GM21825 (cell line): ENCODE data around the gene BLVRA.

Source experiments
- ATAC-seq: cut with Tn5 transposase; IDR thresholded peaks from one replicate; pipeline ENCODE4 v1.9.1; 2021; ENCODE audit warnings: mild to moderate bottlenecking, moderate library complexity; ENCODE audit not compliant: unreplicated experiment

The BLVRA gene

DNA sequence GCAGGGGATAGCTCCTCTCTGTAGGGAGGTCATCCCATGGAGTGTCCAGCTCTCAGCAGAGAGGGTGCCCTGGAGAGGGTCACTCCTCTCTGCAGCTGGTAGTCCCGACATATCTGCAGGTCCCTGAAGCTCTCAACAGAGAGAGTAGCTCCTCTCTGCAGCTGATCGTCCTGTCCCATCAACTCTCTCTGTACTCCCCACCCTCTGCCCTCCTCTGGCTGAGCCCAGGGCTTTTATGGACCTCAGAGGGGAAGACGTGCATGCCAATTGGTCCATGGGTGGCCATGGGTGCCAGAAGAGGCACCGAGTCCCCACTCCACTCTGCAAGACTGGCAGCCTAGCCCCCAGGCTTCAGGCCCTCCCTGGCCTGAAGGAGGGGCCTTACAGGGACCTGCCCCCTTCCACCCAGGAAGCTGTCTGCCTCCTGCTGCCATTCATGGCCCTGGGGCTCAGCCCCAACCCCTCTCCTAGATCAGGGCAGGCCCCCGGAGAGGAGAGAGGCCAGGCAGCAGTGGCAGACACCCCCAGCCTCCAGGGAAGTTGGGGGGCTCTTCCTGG, 9.0 kb upstream of the BLVRA start:
- ATAC-seq = no peak

DNA sequence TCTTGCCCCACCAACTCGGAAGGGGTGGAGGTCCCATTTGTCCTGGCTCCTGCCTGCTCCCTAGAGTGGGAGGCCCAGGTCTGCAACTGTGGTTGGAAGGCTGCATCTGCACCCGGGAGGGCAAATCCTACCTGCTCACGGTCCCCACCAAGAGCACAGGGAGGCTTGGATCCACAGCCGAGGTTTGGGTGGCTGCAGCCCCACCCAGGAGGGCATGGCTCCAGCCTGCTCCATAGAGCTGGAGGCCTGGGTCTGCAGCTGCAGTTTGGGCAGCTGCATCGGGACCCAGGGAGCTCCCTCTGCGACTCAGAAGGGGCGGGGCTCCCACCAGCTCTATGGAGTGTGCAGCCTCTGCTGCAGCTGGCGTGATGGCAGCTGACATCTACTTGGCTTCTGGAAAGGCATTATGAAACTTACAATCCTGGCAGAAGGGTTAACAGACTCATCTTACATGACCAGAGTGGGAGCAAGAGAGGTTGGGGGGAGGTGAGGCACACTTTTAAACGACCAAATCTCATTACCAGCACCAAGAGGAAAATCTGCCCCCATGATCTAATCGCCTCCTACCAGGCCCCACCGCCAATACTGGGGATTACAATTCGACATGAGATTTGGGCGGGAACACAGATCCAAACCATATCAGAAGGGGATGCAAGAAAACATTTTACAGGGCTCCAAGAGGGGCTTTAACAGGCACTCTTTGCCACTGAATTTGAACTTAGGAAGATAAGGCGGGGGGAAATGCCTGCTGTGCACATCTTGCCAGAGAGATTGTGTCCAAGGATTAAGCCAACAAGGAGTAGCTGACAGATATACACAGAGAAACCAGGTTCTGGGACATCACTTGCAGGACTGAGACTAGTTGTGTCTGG, 8.2 kb upstream of the BLVRA start:
- ATAC-seq = no peak

- ATAC-seq = no peak
Measured at GRCh38 chr7:43752411-43752810, 6.1 kb upstream of the BLVRA start.

- no peak for ATAC-seq
Measured at GRCh38 chr7:43753271-43753810, 5.1 kb upstream of the BLVRA start.

DNA sequence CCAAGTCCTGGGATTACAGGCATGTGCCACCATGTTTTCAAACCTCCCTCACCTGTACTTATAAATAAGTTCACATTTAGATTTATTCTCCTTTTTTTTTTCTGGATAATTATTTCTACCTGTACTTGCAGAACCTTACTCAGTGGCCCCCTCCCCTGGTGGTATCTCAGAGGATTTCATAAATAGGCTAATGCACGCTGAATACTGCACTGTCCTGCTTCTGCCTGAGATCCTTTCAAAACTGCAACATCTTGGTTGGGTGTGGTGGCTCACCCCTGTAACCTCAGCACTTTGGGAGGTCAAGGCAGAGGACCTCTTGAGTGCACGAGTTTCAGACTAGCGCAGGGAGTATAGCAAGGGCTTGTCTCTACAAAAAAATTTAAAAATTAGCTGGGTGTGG, 4.6 kb upstream of the BLVRA start:
- no peak for ATAC-seq

- ATAC-seq = no peak
Measured at GRCh38 chr7:43754596-43754995, 3.9 kb upstream of the BLVRA start.

- ATAC-seq = peak; percentile 30
Measured at GRCh38 chr7:43756368-43757072, 2.0 kb upstream of the BLVRA start.

DNA sequence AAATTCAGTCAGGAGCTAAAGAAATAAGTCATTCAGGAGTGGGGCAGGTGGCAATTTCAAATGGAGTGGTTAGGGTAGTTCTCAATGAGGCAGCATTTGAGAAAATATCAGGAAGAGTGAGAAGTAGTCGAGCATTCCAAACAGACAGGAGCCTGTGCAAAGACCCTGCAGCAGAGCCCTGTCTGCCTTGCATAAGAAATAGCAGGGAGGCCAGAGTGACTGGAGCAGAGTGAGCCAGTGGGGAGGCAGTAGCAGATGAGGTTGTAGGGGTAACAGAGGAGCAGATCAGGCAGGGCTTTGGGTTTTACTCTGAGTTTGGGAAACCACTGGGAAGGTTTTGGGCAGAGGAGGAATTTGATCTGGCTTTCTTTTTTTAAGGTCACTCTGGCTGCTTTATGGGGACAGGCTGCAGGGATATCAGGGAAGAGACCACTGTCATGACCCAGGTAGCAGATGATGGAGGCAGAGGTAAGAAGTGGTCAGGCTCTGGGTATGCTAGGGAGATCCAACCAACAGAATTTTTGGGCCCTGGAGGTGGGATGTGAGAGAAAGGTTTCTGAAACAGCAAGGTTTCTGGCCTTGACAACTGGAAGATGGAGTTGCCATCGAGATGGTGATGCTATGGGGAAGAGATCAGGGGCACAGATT, 1.3 kb upstream of the BLVRA start:
- ATAC-seq = no peak

DNA sequence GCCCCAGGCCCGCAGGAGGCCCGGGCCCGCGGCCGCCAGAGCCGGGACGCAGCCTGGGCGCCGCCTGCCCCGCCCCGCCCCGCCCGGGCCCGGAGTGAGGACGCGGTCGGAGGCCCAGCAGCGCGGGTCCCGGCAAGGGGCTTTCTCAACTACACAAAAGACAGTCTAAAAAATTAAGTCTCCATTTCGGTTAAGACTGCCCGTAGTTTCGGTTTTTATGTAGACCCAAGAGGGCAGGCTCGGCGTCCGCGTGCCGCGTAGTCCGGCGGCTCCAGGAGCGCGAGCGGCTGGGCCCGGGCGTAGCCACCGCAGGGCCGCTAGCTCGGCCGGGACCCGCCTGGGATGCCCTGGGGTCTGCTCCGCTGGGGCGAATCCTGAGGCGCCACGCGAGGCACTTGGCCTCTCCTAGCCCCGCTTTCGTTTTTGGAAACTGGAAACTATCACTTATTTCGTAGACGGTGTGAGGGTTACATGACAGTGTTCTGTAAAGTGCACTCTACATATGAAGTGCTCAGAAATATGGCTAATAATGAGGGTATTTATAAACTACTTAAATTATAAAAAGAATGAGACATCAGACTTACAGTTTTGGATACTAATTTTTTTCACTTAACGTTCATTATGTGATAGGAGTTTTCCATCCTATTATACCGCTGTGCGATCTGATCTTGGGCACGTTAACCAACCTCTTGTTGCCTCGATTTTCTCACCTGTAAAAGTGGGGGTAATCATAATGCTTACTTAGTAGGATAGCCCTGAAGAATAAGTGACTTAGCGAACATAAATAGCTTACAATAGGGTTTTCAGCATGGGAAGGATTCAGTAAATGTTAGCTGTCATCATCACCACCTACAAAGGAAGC, 573 bp downstream of the BLVRA start:
- ATAC-seq = peak; percentile 48

- no peak for ATAC-seq
Measured at GRCh38 chr7:43760861-43761260, 2.4 kb downstream of the BLVRA start.

- ATAC-seq = no peak
Measured at GRCh38 chr7:43761382-43761781, 2.9 kb downstream of the BLVRA start.

DNA sequence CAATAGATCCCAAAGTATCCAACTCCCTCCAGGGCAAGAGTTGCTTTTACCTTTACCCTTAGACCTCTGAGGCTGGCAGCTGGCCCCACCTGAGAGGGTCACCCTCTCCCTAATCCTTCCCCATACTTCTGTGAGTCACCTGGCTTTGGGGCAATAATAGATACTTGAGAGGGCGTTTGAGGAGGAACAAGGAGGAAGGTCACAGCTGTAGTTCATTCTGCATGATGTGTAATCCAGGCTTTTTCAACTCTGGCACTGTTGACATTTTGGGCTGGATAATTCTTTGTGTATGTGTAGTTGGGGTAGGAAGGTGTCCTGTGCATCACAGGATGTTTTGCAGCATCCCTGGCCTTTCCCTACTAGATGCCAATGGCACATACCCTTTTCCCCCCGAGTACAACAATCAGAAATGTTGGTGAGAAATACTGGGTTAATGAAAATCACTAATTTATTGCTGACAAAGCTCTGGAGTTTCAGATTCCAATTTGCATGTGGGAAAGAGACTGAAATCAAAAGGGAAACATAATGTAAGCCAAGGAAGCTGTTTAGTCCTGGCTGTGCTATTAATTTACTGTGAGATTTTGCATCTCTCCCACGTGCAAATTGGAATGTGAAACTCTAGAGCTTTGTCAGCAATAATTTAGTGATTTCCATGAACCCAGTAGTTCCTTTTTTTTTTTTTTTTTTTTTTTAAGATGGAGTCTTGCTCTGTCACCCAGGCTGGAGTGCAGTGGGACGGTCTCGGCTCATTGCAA, 3.6 kb downstream of the BLVRA start:
- ATAC-seq = no peak

DNA sequence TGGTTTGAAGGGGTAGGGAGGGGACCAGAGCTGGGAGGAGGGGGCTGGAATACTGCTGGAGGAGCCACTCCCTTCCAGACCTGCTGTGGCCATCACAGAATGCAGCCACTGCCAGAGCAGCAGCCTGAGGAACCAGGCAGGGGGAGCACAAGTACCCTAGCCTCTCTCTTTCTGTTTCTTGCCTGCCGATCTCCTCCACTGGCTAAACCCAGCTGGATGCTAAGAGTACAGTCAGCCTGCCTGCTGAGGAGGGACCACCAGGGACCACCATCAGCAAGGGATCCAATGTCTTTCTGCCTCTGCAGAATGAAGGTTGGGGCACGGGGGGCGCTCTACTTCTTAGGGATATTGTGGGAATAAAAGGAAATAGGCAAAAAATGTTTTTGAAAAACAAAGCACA, 4.7 kb downstream of the BLVRA start:
- ATAC-seq = no peak

GRCh38 chr7:43764039-43764761, 5.7 kb downstream of the BLVRA start:
- peak; percentile 46 for ATAC-seq

DNA sequence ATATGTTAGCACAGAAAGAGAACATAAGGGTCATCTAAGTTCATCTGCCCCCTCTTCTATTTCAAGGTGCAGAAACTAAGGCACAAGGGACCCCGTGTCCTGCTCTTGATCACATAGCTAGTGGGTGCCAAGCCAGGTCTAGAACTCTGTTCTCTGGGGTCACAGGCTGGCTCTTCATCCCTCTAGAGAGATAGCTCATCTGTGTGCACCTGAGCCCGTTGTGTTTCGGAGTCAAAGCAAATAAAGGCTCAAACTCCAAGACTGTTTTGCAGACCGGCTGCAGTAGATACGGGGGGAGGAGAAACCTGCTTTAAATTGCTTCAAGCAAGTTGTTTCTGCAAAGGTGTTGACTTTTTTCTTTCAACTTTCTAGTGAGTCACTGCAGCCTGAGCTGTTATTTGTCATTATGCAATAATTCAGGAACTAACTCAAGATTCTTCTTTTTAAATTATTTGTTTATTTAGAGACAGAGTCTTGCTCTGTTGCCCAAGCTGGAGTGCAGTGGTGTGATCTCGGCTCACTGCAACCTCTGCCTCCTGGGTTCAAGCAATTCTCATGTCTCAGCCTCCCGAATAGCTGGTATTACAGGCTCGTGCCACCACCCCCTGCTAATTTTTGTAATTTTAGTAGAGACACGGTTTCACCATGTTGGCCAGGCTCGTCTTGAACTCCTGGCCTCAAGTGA, 6.5 kb downstream of the BLVRA start:
- ATAC-seq = no peak

DNA sequence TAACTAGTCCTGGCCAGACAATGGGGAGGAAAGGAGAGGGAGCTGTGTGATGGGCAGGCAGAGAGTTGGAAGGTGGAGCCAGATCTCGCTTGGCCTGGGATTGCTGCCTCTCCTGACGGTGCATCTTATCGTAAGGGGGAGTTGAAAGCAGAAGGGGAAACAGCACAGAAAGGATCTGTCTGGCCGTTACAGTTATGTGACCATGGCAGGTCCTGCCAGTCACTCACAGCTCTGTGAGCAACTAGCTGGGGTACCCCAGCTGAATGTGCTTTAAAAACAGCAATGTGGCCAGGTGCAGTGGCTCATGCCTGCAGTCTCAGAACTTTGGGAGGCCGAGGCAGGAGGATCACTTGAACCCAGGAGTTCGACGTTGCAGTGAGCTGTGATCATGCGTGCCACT, 8.1 kb downstream of the BLVRA start:
- ATAC-seq = no peak

GRCh38 chr7:43767311-43767710, 8.8 kb downstream of the BLVRA start:
- no peak for ATAC-seq

- no peak for ATAC-seq
Measured at GRCh38 chr7:43768201-43768886, 9.9 kb downstream of the BLVRA start.
